ENCODE results near the gene GABRP.
"Not testable (repeated sequence)": the region's sequence is repeated elsewhere in the genome, so short reads cannot be mapped to it uniquely, and the experiment has no call there.

Gene GABRP

DNA sequence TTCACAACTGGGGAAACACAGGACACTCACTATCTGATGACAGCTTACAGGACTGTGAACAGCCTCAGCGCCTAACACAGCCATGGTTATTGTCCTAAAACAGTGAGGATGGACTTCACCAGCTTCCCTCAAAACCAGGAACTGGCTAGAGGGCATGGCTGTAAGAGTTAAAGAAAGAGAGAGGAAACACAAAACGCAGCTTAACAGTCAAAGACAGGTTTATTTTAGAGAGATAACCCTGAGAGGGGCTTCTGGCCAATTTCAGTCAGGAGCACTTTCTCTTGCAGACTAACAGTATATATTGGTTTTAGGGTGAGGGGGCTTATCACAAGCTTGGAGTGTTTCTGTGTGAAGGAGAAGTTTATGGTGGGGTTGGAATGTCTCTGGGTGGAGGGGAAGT, 42.6 kb downstream of the GABRP start:
- H3K4me3 ChIP-seq (ENCODE audit: low read depth, low read length) = no peak overlapping the region
- DNase-seq (ENCODE audit: low read depth) = no peak
- TF ChIP-seq, protein P1, sequence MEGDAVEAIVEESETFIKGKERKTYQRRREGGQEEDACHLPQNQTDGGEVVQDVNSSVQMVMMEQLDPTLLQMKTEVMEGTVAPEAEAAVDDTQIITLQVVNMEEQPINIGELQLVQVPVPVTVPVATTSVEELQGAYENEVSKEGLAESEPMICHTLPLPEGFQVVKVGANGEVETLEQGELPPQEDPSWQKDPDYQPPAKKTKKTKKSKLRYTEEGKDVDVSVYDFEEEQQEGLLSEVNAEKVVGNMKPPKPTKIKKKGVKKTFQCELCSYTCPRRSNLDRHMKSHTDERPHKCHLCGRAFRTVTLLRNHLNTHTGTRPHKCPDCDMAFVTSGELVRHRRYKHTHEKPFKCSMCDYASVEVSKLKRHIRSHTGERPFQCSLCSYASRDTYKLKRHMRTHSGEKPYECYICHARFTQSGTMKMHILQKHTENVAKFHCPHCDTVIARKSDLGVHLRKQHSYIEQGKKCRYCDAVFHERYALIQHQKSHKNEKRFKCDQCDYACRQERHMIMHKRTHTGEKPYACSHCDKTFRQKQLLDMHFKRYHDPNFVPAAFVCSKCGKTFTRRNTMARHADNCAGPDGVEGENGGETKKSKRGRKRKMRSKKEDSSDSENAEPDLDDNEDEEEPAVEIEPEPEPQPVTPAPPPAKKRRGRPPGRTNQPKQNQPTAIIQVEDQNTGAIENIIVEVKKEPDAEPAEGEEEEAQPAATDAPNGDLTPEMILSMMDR (IDR thresholded peaks at IDR 0.05; ENCODE audit: low read depth, low read length) = no peak
- TF ChIP-seq MYC (IDR thresholded peaks at IDR 0.05; ENCODE audit: low read depth, low read length) = no peak
- TF ChIP-seq POLR2A (IDR thresholded peaks at IDR 0.05; ENCODE audit: extremely low read depth, insufficient read length) = no peak
- TF ChIP-seq, protein P2, sequence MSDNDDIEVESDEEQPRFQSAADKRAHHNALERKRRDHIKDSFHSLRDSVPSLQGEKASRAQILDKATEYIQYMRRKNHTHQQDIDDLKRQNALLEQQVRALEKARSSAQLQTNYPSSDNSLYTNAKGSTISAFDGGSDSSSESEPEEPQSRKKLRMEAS (IDR thresholded peaks at IDR 0.05; ENCODE audit: low read depth, low read length) = no peak

DNA sequence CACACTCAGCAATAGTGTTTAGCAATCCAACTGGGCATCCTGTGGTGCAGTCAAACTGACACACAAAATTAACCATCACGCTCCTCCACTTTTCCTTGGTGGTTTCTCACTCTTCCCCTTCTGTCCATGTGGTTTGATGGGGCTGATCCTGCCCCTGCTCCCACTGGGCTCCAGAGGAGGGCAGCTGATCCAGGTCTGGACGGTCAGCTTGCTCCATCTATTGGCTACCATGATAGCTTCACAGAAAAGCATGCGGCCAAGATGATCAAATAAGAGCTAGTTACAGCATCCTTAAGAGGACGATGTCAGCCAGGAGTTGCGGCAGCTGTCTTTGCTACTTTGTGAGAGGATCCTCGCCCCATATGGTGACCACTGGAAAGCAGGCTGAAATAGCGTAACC, 48.7 kb downstream of the GABRP start:
- H3K4me3 ChIP-seq (ENCODE audit: low read depth, low read length) = no peak overlapping the region
- TF ChIP-seq, protein P1 (IDR thresholded peaks at IDR 0.05; ENCODE audit: low read depth, low read length) = no peak
- no peak for TF ChIP-seq MYC (IDR thresholded peaks at IDR 0.05; ENCODE audit: low read depth, low read length)
- TF ChIP-seq, protein P2 (IDR thresholded peaks at IDR 0.05; ENCODE audit: low read depth, low read length) = no peak
- TF ChIP-seq POLR2A (IDR thresholded peaks at IDR 0.05; ENCODE audit: extremely low read depth, insufficient read length) = no peak
- DNase-seq (ENCODE audit: low read depth) = no peak

DNA sequence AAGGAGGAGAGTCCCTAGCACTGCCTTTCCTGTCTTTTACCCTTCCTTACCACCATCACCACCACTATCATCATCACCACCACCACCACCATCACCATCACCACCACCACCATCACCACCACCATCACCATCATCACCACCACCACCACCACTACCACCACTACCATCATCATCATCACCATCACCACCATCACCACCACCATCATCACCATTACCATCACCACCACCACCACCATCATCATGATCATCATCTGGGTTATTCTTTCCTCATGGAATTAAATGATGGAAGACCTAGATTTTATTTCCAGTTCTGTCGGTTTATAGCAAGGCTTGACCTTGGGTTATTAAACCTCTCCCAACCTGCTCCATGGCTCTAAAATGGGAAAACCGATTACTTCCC, 50.5 kb downstream of the GABRP start:
- DNase-seq (ENCODE audit: low read depth); H3K4me3 ChIP-seq (ENCODE audit: low read depth, low read length): not testable (repeated sequence)

DNA sequence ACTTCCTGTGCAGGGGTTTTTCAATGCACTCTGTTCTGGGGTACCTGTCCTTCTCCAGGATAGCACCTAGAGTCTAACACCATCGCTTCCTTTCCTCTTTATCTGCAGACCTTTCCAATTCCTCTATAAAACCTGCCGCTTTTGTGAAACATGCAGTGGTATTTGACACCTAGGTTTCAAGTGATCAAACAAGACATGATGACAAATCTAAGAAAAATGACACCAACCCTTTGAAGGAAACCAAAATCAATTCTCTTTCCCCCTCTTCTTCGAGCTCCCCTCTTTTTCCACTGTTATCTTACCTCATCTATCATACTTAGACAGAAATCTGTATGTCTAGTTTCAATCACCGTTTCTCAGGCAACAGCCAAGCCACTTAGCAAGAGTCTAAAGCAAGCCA, 52.7 kb downstream of the GABRP start:
- H3K4me3 ChIP-seq (ENCODE audit: low read depth, low read length) = no peak overlapping the region
- DNase-seq (ENCODE audit: low read depth) = no peak
- TF ChIP-seq POLR2A (IDR thresholded peaks at IDR 0.05; ENCODE audit: extremely low read depth, insufficient read length) (no peak), MYC (IDR thresholded peaks at IDR 0.05; ENCODE audit: low read depth, low read length) (no peak)
- TF ChIP-seq, protein P2 (IDR thresholded peaks at IDR 0.05; ENCODE audit: low read depth, low read length) = no peak
- TF ChIP-seq, protein P1 (IDR thresholded peaks at IDR 0.05; ENCODE audit: low read depth, low read length) = no peak

DNA sequence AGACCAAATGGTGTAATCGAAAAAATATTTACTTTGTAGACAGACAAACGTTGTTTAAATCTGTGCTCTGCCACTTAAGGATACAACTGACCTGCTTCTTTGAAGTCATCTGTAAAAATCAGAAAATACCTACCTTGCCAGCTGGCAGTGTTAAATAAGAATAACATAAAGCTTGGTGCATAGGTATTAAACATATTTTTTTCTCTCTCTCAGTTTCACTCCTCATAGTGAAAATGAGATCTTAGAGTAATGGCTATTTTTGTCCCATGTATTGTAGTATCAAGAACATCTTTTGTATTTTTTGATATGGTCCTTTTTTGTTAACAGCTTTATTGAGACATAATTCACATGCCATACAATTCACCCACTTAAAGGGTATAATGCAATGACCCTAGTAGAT, 60.3 kb downstream of the GABRP start:
- TF ChIP-seq, protein P2 (IDR thresholded peaks at IDR 0.05; ENCODE audit: low read depth, low read length) = no peak
- no peak for TF ChIP-seq MYC (IDR thresholded peaks at IDR 0.05; ENCODE audit: low read depth, low read length)
- no peak for DNase-seq (ENCODE audit: low read depth)
- no peak overlapping the region for H3K4me3 ChIP-seq (ENCODE audit: low read depth, low read length)

DNA sequence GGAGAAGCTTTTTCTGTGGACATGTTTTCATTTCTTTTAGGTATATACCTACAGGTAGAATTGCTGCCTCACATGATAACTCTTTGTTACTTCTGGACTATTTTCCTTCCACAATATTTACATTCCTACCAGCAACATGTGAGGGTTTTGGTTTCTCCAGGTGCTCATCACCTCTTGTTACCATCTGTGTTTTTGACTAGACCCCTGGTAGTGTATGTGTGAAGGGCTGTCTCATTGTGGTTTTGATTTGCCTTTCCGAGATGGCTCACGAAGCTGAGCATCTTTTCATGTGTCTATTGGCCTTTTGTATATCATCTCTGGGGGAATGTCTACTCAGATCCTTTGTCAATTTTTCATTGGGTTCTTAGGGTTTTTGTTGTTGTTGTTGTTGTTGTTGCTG, 61.1 kb downstream of the GABRP start:
- H3K4me3 ChIP-seq (ENCODE audit: low read depth, low read length) = no peak overlapping the region
- DNase-seq (ENCODE audit: low read depth) = no peak
- TF ChIP-seq, protein P1 (IDR thresholded peaks at IDR 0.05; ENCODE audit: low read depth, low read length) = no peak
- no peak for TF ChIP-seq POLR2A (IDR thresholded peaks at IDR 0.05; ENCODE audit: extremely low read depth, insufficient read length)
- TF ChIP-seq, protein P2 (IDR thresholded peaks at IDR 0.05; ENCODE audit: low read depth, low read length) = no peak
- no peak for TF ChIP-seq MYC (IDR thresholded peaks at IDR 0.05; ENCODE audit: low read depth, low read length)

DNA sequence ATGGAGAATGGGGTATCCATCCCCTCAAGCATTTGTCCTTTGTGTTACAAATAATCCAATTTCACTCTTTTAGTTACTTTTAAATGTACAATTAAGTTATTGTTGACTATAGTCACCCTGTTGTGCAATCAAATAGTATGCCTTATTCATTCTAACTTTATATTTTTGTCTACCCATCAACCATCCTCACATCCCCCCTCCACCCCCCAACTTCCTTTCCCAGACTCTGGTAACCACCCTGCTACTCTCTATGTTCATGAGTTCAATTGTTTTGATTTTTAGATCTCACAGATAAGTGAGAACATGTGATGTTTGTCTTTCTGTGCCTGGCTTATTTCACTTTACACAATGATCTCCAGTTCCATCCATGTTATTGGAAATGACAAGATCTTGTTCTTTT, 62.9 kb downstream of the GABRP start:
- DNase-seq (ENCODE audit: low read depth) = no peak

More for the DNA sequence above, 62.9 kb downstream of the GABRP start:
- TF ChIP-seq, protein P1 (IDR thresholded peaks at IDR 0.05; ENCODE audit: low read depth, low read length) = no peak
- TF ChIP-seq POLR2A (IDR thresholded peaks at IDR 0.05; ENCODE audit: extremely low read depth, insufficient read length) = no peak
- TF ChIP-seq MYC (IDR thresholded peaks at IDR 0.05; ENCODE audit: low read depth, low read length) = no peak
- TF ChIP-seq, protein P2 (IDR thresholded peaks at IDR 0.05; ENCODE audit: low read depth, low read length) = no peak
- no peak overlapping the region for H3K4me3 ChIP-seq (ENCODE audit: low read depth, low read length)
